HTERT RPE-1 (cell line): Measurements from ENCODE around the gene POU3F3.

ENCODE experiments used
- in situ Hi-C: fragments of 300-500 bp; cut with MboI; formaldehyde crosslinking; loops from 4 replicates; pipeline ENCODE4 v1.14.3; 2020; ENCODE audit warnings: low sequenced_read_pairs

Gene POU3F3

DNA sequence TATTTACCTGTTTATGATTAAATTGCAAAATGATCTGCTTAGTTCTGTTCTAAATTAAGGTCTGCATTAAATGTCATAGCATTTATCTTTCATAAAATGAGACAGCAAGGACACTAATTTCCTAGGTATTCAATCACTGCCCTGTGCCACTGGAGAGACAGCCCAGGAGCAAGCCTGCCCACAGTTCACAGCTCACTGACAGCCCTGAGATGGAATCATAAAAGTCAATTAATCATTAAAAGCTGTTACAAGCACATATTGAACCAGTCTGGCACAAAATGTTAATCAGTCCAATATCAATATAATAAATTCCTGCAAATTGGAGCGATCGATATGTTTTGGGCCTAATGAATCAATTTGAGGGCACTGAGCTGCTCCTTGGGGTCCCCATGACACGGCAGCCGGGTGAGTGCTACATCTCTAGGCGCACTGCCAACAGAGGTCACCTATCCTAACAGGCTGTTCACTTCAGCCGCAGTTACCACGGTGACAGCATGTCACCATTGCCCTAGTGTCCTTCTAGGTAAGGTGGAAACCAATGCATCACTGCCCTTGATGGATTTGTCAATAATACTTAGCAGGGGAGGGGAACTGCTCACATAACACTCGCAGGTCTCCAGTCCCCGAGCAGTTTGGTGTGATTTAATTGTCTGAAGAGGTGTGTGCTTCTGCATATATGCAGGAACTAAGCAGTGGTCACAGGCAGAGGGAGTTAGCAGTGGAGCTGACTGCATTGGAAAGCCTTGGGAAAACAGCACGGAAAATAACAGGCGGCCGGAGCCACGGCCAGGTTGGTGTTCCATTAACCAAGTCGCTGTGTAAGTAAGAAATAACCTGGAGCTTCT, 47.3 kb downstream of the POU3F3 start:
- in situ Hi-C loops: no loop called here

DNA sequence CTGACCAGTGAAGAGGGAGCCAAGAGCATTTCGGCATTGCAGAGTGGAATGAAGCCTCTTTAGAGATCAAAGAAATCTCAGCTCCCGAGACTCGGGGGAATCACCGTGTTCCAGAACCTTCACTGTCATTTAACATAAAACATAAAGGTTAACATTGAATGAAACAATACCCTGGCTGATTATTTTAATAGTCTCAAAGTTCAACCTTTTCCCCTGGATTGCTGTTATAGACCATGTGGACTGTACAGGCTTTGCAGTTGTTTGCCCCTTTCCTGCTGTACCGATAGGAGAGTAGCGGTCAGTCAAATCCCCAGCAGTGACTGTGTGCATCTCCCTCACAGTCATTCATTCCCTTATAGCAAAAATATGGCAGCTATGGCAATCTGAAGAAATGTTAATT, 48.4 kb downstream of the POU3F3 start:
- in situ Hi-C loops: no loop called here
